OCI-LY1 (cell line): ENCODE measurements around the gene SCN4B.

Experiments
- H2AFZ ChIP-seq: fragments of 200-600 bp; sonication (generic), shearing (Covaris generic); 2 replicates; pipeline ENCODE4 v1.6.0; 2014; ENCODE audit warnings: antibody characterized with exemption, mild to moderate bottlenecking, low read length
- H3F3A ChIP-seq: fragments of 200-600 bp; sonication (generic), shearing (Covaris generic); 2 replicates; pipeline ENCODE4 v1.6.0; 2014; ENCODE audit warnings: mild to moderate bottlenecking, antibody characterized with exemption, low read length, moderate library complexity; ENCODE audit not compliant: insufficient read depth
- H3K27ac ChIP-seq: fragments of 200-600 bp; sonication (generic); 2 replicates; pipeline ENCODE4 v1.5.1; 2014; ENCODE audit warnings: low read length, mixed run types, mild to moderate bottlenecking, low read depth; ENCODE audit not compliant: poor library complexity, severe bottlenecking
- H3K27me3 ChIP-seq: fragments of 200-600 bp; sonication (generic); 2 replicates; pipeline ENCODE4 v1.6.0; 2014; ENCODE audit warnings: antibody characterized with exemption, mild to moderate bottlenecking, low read length, moderate library complexity; ENCODE audit not compliant: insufficient read depth
- H3K36me3 ChIP-seq: fragments of 200-600 bp; sonication (generic); 2 replicates; pipeline ENCODE4 v1.6.1; 2014; ENCODE audit warnings: mild to moderate bottlenecking, antibody characterized with exemption, low read length, moderate library complexity, mixed read lengths; ENCODE audit not compliant: insufficient read depth
- H3K4me1 ChIP-seq: fragments of 200-600 bp; sonication (generic); 2 replicates; pipeline ENCODE4 v1.5.1; 2014; ENCODE audit warnings: mild to moderate bottlenecking, low read length, moderate library complexity; ENCODE audit not compliant: insufficient read depth, severe bottlenecking
- H3K4me2 ChIP-seq: fragments of 200-600 bp; sonication (generic), shearing (Covaris generic); 2 replicates; pipeline ENCODE4 v1.6.1; 2014; ENCODE audit warnings: low read length
- H3K4me3 ChIP-seq: fragments of 200-600 bp; sonication (generic); 2 replicates; pipeline ENCODE4 v1.5.1; 2014; ENCODE audit warnings: low read length, low read depth, mild to moderate bottlenecking, mixed read lengths; ENCODE audit not compliant: poor library complexity, severe bottlenecking
- H3K79me2 ChIP-seq: fragments of 200-600 bp; shearing (Covaris generic); 2 replicates; pipeline ENCODE4 v1.6.1; 2016; ENCODE audit warnings: mixed run types, low read length, mixed read lengths; ENCODE audit not compliant: insufficient read depth
- H3K9ac ChIP-seq: fragments of 200-600 bp; sonication (generic), shearing (Covaris generic); 2 replicates; pipeline ENCODE4 v1.6.1; 2014; ENCODE audit warnings: mild to moderate bottlenecking, low read length, mixed read lengths
- H3K9me2 ChIP-seq: fragments of 200-600 bp; sonication (generic), shearing (Covaris generic); 2 replicates; pipeline ENCODE4 v1.6.1; 2014; ENCODE audit warnings: low read depth, mild to moderate bottlenecking, low read length, mixed read lengths
- H3K9me3 ChIP-seq: fragments of 200-600 bp; shearing (Covaris generic); 2 replicates; pipeline ENCODE4 v1.6.1; 2014; ENCODE audit warnings: low read length, mixed read lengths
- H4K20me1 ChIP-seq: fragments of 200-600 bp; sonication (generic), shearing (Covaris generic); 2 replicates; pipeline ENCODE4 v1.6.0; 2016; ENCODE audit warnings: mild to moderate bottlenecking, low read length; ENCODE audit not compliant: insufficient read depth
- EZH2 ChIP-seq: fragments of 200-600 bp; sonication (generic), shearing (Covaris generic); IDR thresholded peaks from 2 replicates; pipeline ENCODE4 v1.8.0; 2017; ENCODE audit warnings: borderline replicate concordance, mixed run types, mild to moderate bottlenecking, antibody characterized with exemption, low read length, moderate library complexity, mixed read lengths
- TF ChIP-seq, protein P1 (sequence below): fragments of 200-600 bp; sonication (generic), shearing (Covaris generic); IDR thresholded peaks from 2 replicates; pipeline ENCODE4 v1.5.1; 2017; ENCODE audit warnings: mild to moderate bottlenecking, antibody characterized with exemption, low read length, moderate library complexity, mixed read lengths

SCN4B gene

GRCh38 chr11:118171269-118172062 is 18.8 kb upstream of the SCN4B start:
- Histone ChIP-seq H3K4me3 (no peak overlapping the region), H2AFZ (no peak overlapping the region), H3K27ac (no peak overlapping the region), H3K9me2 (no peaks in the 10 kb centered on the region), H3K79me2 (no peaks in the 10 kb centered on the region), H4K20me1 (no peaks in the 10 kb centered on the region), H3F3A (no peaks in the 10 kb centered on the region), H3K4me1 (no peaks in the 10 kb centered on the region), H3K9me3 (no peaks in the 10 kb centered on the region), H3K36me3 (no peaks in the 10 kb centered on the region), H3K4me2 (no peak overlapping the region), H3K27me3 (no peaks in the 10 kb centered on the region; the same call in 1 of the 2 replicates), H3K9ac (no peak overlapping the region)
- no peak for TF ChIP-seq EZH2
- TF ChIP-seq, protein P1, sequence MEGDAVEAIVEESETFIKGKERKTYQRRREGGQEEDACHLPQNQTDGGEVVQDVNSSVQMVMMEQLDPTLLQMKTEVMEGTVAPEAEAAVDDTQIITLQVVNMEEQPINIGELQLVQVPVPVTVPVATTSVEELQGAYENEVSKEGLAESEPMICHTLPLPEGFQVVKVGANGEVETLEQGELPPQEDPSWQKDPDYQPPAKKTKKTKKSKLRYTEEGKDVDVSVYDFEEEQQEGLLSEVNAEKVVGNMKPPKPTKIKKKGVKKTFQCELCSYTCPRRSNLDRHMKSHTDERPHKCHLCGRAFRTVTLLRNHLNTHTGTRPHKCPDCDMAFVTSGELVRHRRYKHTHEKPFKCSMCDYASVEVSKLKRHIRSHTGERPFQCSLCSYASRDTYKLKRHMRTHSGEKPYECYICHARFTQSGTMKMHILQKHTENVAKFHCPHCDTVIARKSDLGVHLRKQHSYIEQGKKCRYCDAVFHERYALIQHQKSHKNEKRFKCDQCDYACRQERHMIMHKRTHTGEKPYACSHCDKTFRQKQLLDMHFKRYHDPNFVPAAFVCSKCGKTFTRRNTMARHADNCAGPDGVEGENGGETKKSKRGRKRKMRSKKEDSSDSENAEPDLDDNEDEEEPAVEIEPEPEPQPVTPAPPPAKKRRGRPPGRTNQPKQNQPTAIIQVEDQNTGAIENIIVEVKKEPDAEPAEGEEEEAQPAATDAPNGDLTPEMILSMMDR, result peak; percentile 79

- Histone ChIP-seq H3K4me3 (no peak overlapping the region), H3K9me2 (no peaks in the 10 kb centered on the region), H3K4me2 (no peak overlapping the region), H3K36me3 (no peaks in the 10 kb centered on the region), H2AFZ (no peak overlapping the region), H3K27ac (no peak overlapping the region), H3K79me2 (no peaks in the 10 kb centered on the region), H3K9ac (no peak overlapping the region), H4K20me1 (no peaks in the 10 kb centered on the region), H3F3A (no peaks in the 10 kb centered on the region), H3K9me3 (no peaks in the 10 kb centered on the region), H3K4me1 (no peaks in the 10 kb centered on the region), H3K27me3 (no peaks in the 10 kb centered on the region; the same call in 1 of the 2 replicates)
- TF ChIP-seq, protein P1, result no peak
- TF ChIP-seq EZH2, result no peak
Measured at GRCh38 chr11:118170882-118171268, 18.3 kb upstream of the SCN4B start.

- H3K79me2 ChIP-seq, result no peaks in the 10 kb centered on the region
Measured at GRCh38 chr11:118170231-118170630, 17.6 kb upstream of the SCN4B start.

More at GRCh38 chr11:118170231-118170630, 17.6 kb upstream of the SCN4B start:
- H3F3A ChIP-seq, result no peaks in the 10 kb centered on the region
- H3K27ac ChIP-seq, result no peak overlapping the region
- no peaks in the 10 kb centered on the region for H4K20me1 ChIP-seq
- no peak overlapping the region for H3K4me3 ChIP-seq
- H3K36me3 ChIP-seq, result no peaks in the 10 kb centered on the region
- no peaks in the 10 kb centered on the region for H3K9me2 ChIP-seq
- H3K27me3 ChIP-seq, result no peaks in the 10 kb centered on the region; the same call in 1 of the 2 replicates
- TF ChIP-seq EZH2, result no peak
- TF ChIP-seq, protein P1, result no peak
- no peaks in the 10 kb centered on the region for H3K9me3 ChIP-seq
- no peaks in the 10 kb centered on the region for H3K4me1 ChIP-seq
- H3K9ac ChIP-seq, result no peak overlapping the region
- H3K4me2 ChIP-seq, result no peak overlapping the region
- no peak overlapping the region for H2AFZ ChIP-seq
